ENCODE data around the gene FLT1. TPM values are rescaled to one million over a fixed set of nuclear protein-coding genes. Genes with fewer than 3 reads are reported as not detected.

Gene FLT1
- total RNA-seq, 1 donor from 2014 or later: not detected

- TF ChIP-seq, protein P1, sequence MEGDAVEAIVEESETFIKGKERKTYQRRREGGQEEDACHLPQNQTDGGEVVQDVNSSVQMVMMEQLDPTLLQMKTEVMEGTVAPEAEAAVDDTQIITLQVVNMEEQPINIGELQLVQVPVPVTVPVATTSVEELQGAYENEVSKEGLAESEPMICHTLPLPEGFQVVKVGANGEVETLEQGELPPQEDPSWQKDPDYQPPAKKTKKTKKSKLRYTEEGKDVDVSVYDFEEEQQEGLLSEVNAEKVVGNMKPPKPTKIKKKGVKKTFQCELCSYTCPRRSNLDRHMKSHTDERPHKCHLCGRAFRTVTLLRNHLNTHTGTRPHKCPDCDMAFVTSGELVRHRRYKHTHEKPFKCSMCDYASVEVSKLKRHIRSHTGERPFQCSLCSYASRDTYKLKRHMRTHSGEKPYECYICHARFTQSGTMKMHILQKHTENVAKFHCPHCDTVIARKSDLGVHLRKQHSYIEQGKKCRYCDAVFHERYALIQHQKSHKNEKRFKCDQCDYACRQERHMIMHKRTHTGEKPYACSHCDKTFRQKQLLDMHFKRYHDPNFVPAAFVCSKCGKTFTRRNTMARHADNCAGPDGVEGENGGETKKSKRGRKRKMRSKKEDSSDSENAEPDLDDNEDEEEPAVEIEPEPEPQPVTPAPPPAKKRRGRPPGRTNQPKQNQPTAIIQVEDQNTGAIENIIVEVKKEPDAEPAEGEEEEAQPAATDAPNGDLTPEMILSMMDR (conservative IDR thresholded peaks at IDR 0.05): no peak
- Mint-ChIP-seq H3K27ac (ENCODE audit: unreplicated experiment) (no peak overlapping the region), H3K4me1 (no peaks in the 10 kb centered on the region), H3K27me3 (ENCODE audit: low read depth) (peaks cover 19% of the 10 kb centered on the region), H3K36me3 (ENCODE audit: low read depth) (no peaks in the 10 kb centered on the region), H3K4me3 (no peak overlapping the region), H3K9me3 (peaks cover 4% of the 10 kb centered on the region)
- DNase-seq (ENCODE audit: low read depth, low spot score): no peak
These were observed 15.1 kb upstream of the FLT1 start for GRCh38 chr13:28510066-28510465.

DNA sequence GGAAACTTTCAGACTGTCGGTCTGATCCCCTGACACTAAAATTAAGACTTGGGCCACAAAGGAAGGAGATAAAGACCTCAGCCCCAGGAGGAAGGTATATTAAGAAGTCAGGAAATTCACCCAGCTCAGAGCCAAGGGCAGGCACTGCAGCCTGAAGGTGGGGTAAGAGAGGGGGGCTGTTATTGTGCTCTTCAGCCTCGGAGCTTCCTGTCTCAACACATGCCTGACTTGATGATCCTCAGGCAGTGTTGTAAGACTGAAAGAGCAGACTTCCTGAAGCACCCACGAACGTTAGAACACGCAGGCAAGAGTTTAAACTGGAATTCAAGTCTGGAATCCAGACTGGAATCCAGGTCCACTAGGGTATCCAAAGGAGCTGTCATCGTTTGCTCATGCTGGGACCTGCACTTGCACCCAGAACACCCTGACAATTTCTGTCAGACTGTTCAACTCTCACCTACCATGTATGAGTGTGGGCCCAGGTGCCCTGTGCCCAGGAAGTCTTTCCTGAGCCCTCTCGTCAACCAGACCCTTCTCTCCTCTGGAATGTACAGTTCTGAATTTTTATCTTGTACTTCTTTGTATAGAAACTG lies 10.7 kb upstream of the FLT1 start:
- TF ChIP-seq, protein P1 (conservative IDR thresholded peaks at IDR 0.05): no peak
- Mint-ChIP-seq H3K27me3 (ENCODE audit: low read depth) (peaks cover 20% of the 10 kb centered on the region), H3K36me3 (ENCODE audit: low read depth) (no peaks in the 10 kb centered on the region), H3K4me3 (no peak overlapping the region), H3K9me3 (no peaks in the 10 kb centered on the region), H3K27ac (ENCODE audit: unreplicated experiment) (no peak overlapping the region), H3K4me1 (no peaks in the 10 kb centered on the region)
- no peak for DNase-seq (ENCODE audit: low read depth, low spot score)

DNA sequence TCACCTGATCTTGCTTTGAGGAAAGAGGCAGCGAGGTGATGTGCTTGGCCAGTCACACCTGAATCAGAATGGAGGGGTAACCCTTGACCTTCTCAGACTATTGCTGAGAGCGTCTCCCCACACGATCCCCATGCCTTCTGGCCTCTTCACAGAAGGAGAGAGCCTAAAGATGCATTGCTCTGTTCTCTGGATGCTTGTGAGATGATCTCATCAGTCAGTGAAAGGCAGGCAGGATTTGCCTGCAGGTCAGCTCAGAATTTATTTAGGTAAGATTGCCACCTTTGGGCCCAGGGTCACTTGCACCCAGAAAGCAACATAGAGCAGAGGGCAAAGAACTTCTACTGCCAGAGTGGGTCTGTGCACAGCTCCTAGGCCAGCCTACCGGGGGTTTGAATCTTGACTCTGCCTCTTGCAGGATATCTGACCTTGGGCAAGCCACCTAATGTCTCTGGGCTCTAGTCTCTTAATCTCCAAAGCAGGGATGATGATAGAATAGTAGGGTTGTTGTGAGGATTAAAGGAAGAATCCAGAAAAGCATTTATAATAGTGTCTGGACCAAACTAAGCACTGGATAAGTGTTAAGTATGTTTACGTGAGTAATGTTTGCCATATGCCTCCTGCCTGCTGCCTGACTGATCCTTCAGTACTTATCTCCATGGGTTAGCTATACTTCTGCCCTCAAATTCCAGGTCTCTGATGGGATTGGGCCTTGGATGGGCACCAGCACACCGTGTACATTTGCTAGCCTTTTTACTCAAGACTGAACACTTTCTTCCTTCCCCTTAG lies 8.4 kb upstream of the FLT1 start:
- Mint-ChIP-seq H3K27ac (ENCODE audit: unreplicated experiment) (no peak overlapping the region), H3K27me3 (ENCODE audit: low read depth) (peaks cover 27% of the 10 kb centered on the region), H3K9me3 (no peaks in the 10 kb centered on the region), H3K4me1 (no peaks in the 10 kb centered on the region), H3K4me3 (no peak overlapping the region), H3K36me3 (ENCODE audit: low read depth) (no peaks in the 10 kb centered on the region)
- TF ChIP-seq, protein P1 (conservative IDR thresholded peaks at IDR 0.05): no peak
- no peak for DNase-seq (ENCODE audit: low read depth, low spot score)

- H3K9me3 Mint-ChIP-seq: no peaks in the 10 kb centered on the region
- H3K4me3 Mint-ChIP-seq: no peak overlapping the region
- DNase-seq (ENCODE audit: low read depth, low spot score): no peak
- H3K4me1 Mint-ChIP-seq: peaks cover 7% of the 10 kb centered on the region
- H3K36me3 Mint-ChIP-seq (ENCODE audit: low read depth): no peaks in the 10 kb centered on the region
- peaks cover 45% of the 10 kb centered on the region for H3K27me3 Mint-ChIP-seq (ENCODE audit: low read depth)
- TF ChIP-seq, protein P1 (conservative IDR thresholded peaks at IDR 0.05): no peak
- H3K27ac Mint-ChIP-seq (ENCODE audit: unreplicated experiment): no peak overlapping the region
These were observed 6.6 kb upstream of the FLT1 start for GRCh38 chr13:28501547-28501946.

- H3K36me3 Mint-ChIP-seq (ENCODE audit: low read depth): no peaks in the 10 kb centered on the region
- peaks cover 62% of the 10 kb centered on the region for H3K27me3 Mint-ChIP-seq (ENCODE audit: low read depth)
- peaks cover 13% of the 10 kb centered on the region for H3K4me1 Mint-ChIP-seq
- TF ChIP-seq, protein P1 (conservative IDR thresholded peaks at IDR 0.05): no peak
- no peaks in the 10 kb centered on the region for H3K9me3 Mint-ChIP-seq
- DNase-seq (ENCODE audit: low read depth, low spot score): no peak
- no peak overlapping the region for H3K27ac Mint-ChIP-seq (ENCODE audit: unreplicated experiment)
- H3K4me3 Mint-ChIP-seq: no peak overlapping the region
These were observed 4.7 kb upstream of the FLT1 start for GRCh38 chr13:28499609-28500008.

Measured in neural crest cell (in vitro differentiated cells).